Endothelial cell of umbilical vein (primary cell): ENCODE measurements around the gene ZDHHC13.

Experiments used
- EZH2 ChIP-seq: IDR thresholded peaks from 2 replicates; pipeline ENCODE4 v1.6.1; 2012; ENCODE audit warnings: borderline replicate concordance, low read depth, mild to moderate bottlenecking, moderate library complexity, low read length, inconsistent platforms; ENCODE audit not compliant: severe bottlenecking
- FOS ChIP-seq: IDR thresholded peaks from 2 replicates; pipeline ENCODE4 v1.6.1; 2011; ENCODE audit warnings: mild to moderate bottlenecking, low read length, moderate library complexity, borderline replicate concordance; ENCODE audit not compliant: insufficient read depth
- POLR2AphosphoS5 ChIP-seq: IDR thresholded peaks from 2 replicates; pipeline ENCODE4 v1.6.1; 2012; ENCODE audit warnings: low read depth, mild to moderate bottlenecking, control low read depth, low read length, moderate library complexity; ENCODE audit not compliant: insufficient read depth
- TF ChIP-seq, protein P1 (sequence below), 2 donors: IDR thresholded peaks; 1 replicate in 1 of 2; 2 replicates in 1 of 2; pipeline ENCODE4 v1.5.1; 2011; ENCODE audit warnings: low read length in 2 of 2, mild to moderate bottlenecking in 2 of 2, moderate library complexity in 2 of 2, control low read depth in 1 of 2, inconsistent platforms in 1 of 2, low read depth in 1 of 2; ENCODE audit not compliant: insufficient read depth in 1 of 2; ENCODE audit errors: extremely low read depth in 1 of 2
- TF ChIP-seq, protein P2 (sequence below): IDR thresholded peaks from 2 replicates; pipeline ENCODE4 v1.6.1; 2011; ENCODE audit not compliant: insufficient read depth, insufficient read length

DNA sequence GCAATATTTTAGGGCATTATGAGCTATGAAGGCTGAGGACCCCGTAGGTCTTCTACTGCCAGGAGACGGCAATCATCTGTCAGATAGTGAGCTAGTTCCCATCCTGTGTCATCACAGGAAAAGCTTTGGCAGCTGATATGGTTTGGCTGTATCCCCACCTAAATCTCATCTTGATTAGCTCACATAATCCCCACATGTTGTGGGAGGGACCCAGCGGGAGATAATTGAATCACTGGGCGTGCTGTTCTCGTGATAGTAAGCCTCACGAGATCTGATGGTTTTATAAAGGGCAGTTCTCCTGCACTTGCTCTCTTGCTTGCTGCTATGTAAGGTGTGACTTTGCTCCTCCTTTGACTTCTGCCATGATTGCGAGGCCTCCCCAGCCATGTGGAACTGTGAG lies 66.7 kb downstream of the ZDHHC13 start:
- TF ChIP-seq, protein P1, sequence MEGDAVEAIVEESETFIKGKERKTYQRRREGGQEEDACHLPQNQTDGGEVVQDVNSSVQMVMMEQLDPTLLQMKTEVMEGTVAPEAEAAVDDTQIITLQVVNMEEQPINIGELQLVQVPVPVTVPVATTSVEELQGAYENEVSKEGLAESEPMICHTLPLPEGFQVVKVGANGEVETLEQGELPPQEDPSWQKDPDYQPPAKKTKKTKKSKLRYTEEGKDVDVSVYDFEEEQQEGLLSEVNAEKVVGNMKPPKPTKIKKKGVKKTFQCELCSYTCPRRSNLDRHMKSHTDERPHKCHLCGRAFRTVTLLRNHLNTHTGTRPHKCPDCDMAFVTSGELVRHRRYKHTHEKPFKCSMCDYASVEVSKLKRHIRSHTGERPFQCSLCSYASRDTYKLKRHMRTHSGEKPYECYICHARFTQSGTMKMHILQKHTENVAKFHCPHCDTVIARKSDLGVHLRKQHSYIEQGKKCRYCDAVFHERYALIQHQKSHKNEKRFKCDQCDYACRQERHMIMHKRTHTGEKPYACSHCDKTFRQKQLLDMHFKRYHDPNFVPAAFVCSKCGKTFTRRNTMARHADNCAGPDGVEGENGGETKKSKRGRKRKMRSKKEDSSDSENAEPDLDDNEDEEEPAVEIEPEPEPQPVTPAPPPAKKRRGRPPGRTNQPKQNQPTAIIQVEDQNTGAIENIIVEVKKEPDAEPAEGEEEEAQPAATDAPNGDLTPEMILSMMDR (IDR thresholded peaks at IDR 0.05; ENCODE audit: extremely low read depth in 1 of 2, insufficient read depth in 1 of 2, low read depth in 1 of 2, low read length in 2 of 2): no peak
- TF ChIP-seq FOS (no peak), POLR2AphosphoS5 (no peak), EZH2 (no peak)
- TF ChIP-seq, protein P2, sequence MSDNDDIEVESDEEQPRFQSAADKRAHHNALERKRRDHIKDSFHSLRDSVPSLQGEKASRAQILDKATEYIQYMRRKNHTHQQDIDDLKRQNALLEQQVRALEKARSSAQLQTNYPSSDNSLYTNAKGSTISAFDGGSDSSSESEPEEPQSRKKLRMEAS: no peak
